Measurements from ENCODE around the gene ST7.

The ST7 gene

DNA sequence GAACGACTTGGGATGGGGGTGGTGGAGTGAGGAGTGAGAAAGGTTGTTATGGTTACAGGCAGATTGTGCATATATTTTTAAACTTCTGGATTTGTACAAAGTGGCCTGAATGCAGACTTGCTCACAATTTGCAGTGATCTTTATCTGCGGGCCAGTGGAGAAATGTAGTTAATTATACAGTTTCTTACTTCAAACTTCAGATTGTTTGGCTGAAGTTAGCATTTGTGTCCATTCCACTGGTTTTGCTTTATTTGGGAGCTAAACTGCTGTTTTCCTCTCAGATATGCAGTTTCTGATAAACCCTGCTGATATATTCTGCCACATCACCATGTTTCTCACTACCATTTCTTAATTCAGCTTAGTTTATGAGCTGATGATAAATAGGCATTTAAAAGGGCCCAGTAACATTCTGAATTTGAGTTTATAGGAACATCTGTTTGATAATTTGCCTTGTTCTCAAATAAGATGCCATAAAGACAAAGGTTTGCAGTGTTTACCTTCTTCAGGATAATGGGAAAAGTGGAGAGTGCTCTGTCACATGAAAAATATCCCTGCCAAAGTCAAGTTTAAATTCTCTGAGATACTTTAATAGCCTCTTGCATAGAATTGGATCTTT, 170.1 kb downstream of the ST7 start:
- no peaks in the 10 kb centered on the region for H3K9me3 ChIP-seq (ENCODE audit: control insufficient read depth, insufficient read depth, low read length)
- H3K4me1 ChIP-seq (ENCODE audit: control insufficient read depth, insufficient read depth, low read length), result no peaks in the 10 kb centered on the region
- H3K27ac ChIP-seq (ENCODE audit: low read length), result no peak overlapping the region
- DNase-seq (ENCODE audit: low read depth, low spot score), result no peak
- no peaks in the 10 kb centered on the region for H3K27me3 ChIP-seq (ENCODE audit: control insufficient read depth, insufficient read depth, low read length)
- H3K36me3 ChIP-seq (ENCODE audit: control insufficient read depth, insufficient read depth, low read length), result no peaks in the 10 kb centered on the region
- WGBS (ENCODE audit: insufficient coverage, insufficient read length), result no CpG with 5 or more reads among the region's 2 CpGs
- no peak overlapping the region for H3K4me3 ChIP-seq (ENCODE audit: low read length)

DNA sequence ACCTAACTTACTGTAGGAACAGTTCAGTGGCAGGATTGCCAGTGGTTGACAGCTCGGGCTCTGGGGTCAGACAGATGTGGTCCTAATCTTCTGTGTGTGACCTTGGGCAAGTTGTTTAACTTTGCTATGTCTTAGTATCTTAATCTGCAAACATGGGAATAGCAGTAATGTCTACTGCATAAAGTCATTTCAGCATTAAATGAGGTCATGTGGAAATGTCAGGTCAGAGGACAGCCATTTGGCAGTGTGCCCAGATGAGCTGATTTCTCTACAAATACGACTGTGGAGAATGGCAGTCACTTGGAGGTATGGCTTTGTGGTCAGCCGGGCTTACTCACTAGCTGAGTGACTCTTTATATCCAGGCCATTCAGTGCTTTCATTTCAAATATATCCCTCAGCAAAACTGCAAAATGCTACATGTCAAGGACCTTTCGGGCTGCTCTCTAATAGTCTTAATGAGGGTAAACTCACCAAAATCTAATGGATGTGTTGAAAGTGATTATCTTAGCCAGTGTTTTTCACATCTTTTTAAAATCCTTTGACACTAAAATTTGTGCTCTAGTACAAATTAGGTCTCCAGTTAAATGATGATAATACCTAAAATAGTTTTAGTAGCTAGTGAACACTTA, 171.4 kb downstream of the ST7 start:
- WGBS (ENCODE audit: insufficient coverage, insufficient read length), result no CpG with 5 or more reads among the region's 4 CpGs
- no peak overlapping the region for H3K4me3 ChIP-seq (ENCODE audit: low read length)
- H3K4me1 ChIP-seq (ENCODE audit: control insufficient read depth, insufficient read depth, low read length), result no peaks in the 10 kb centered on the region
- H3K27ac ChIP-seq (ENCODE audit: low read length), result no peak overlapping the region
- H3K27me3 ChIP-seq (ENCODE audit: control insufficient read depth, insufficient read depth, low read length), result no peaks in the 10 kb centered on the region
- no peaks in the 10 kb centered on the region for H3K9me3 ChIP-seq (ENCODE audit: control insufficient read depth, insufficient read depth, low read length)
- no peaks in the 10 kb centered on the region for H3K36me3 ChIP-seq (ENCODE audit: control insufficient read depth, insufficient read depth, low read length)
- DNase-seq (ENCODE audit: low read depth, low spot score), result no peak

DNA sequence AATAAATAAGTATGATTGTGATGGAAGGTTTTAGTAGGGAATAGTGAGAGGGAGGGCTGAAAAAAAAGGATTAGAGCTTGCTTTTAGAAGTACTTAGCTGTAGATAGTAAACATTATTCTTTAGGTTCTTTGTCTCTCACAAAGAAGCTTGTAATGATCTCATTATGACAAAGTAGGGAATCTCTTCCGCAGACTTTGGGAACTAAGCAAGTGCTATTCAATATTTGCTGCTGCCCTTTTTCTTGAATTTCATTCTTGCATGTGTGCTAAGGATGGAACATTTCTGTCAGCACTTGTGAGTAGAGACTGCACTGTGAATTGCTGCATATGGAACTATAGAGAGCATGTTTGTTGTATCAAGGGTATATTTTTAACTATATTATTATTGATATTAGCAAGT, 173.4 kb downstream of the ST7 start:
- H3K36me3 ChIP-seq (ENCODE audit: control insufficient read depth, insufficient read depth, low read length), result no peaks in the 10 kb centered on the region
- no peak overlapping the region for H3K27ac ChIP-seq (ENCODE audit: low read length)
- no peaks in the 10 kb centered on the region for H3K27me3 ChIP-seq (ENCODE audit: control insufficient read depth, insufficient read depth, low read length)
- H3K9me3 ChIP-seq (ENCODE audit: control insufficient read depth, insufficient read depth, low read length), result no peaks in the 10 kb centered on the region
- H3K4me3 ChIP-seq (ENCODE audit: low read length), result no peak overlapping the region
- no peak for DNase-seq (ENCODE audit: low read depth, low spot score)
- WGBS (ENCODE audit: insufficient coverage, insufficient read length), result no CpG with 5 or more reads among the region's 1 CpG
- H3K4me1 ChIP-seq (ENCODE audit: control insufficient read depth, insufficient read depth, low read length), result no peaks in the 10 kb centered on the region

DNA sequence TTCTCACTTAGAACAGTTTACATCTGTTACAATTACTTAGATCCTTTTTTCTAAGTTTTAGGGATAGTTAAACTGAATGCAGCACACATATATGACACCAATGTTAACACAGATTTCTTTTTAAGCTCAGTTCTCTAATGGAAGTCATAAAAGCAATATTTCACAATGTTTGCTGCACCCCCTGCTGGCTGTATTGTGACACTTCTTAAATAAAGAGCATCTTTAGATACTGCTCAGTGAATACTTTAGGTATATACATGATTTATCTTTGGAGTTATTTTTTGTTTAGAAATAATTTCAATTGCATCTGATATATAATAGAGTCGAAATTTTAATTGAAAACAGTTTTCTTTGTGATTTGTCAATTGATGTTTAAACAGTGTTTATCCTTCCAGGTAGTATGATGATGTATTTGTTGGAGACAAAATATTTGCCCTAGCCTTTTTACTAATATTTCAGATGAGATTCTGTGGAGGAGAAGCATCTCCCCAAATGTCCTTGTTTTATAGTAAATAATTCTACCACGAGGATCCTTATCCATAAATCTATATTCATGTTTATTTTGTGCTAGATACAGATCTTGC, 174.4 kb downstream of the ST7 start:
- no peaks in the 10 kb centered on the region for H3K9me3 ChIP-seq (ENCODE audit: control insufficient read depth, insufficient read depth, low read length)
- H3K4me1 ChIP-seq (ENCODE audit: control insufficient read depth, insufficient read depth, low read length), result no peaks in the 10 kb centered on the region
- no peak overlapping the region for H3K4me3 ChIP-seq (ENCODE audit: low read length)
- no peaks in the 10 kb centered on the region for H3K27me3 ChIP-seq (ENCODE audit: control insufficient read depth, insufficient read depth, low read length)
- WGBS (ENCODE audit: insufficient coverage, insufficient read length), result 100% methylated on average over 1 of the region's 2 CpGs
- H3K36me3 ChIP-seq (ENCODE audit: control insufficient read depth, insufficient read depth, low read length), result no peaks in the 10 kb centered on the region
- no peak for DNase-seq (ENCODE audit: low read depth, low spot score)
- no peak overlapping the region for H3K27ac ChIP-seq (ENCODE audit: low read length)

DNA sequence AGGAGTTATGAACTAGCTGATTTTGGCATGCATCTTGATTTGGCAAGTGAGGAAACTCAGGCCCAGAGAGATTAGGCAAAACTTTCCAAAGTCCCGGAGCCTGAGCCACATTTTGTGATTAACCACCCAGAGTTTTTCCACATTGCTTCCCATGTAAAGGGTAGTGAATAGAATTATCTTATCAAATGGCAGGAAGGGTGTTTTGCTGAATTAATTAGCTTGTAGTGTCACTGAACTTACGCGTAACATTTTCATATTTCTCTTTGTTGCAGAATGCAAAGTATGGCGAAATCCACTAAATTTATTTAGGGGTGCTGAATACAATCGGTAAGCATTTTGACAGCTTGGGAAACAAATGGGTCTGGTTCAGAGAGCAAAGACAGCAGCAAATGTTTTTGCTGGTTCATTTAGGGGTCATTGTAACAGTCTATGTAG, 176.2 kb downstream of the ST7 start:
- no CpG with 5 or more reads among the region's 5 CpGs for WGBS (ENCODE audit: insufficient coverage, insufficient read length)
- Histone ChIP-seq H3K4me3 (ENCODE audit: low read length) (no peak overlapping the region), H3K9me3 (ENCODE audit: control insufficient read depth, insufficient read depth, low read length) (no peaks in the 10 kb centered on the region), H3K27me3 (ENCODE audit: control insufficient read depth, insufficient read depth, low read length) (no peaks in the 10 kb centered on the region), H3K36me3 (ENCODE audit: control insufficient read depth, insufficient read depth, low read length) (no peaks in the 10 kb centered on the region), H3K27ac (ENCODE audit: low read length) (no peak overlapping the region), H3K4me1 (ENCODE audit: control insufficient read depth, insufficient read depth, low read length) (no peaks in the 10 kb centered on the region; the same call in 1 of the 2 replicates)
- DNase-seq (ENCODE audit: low read depth, low spot score), result no peak

DNA sequence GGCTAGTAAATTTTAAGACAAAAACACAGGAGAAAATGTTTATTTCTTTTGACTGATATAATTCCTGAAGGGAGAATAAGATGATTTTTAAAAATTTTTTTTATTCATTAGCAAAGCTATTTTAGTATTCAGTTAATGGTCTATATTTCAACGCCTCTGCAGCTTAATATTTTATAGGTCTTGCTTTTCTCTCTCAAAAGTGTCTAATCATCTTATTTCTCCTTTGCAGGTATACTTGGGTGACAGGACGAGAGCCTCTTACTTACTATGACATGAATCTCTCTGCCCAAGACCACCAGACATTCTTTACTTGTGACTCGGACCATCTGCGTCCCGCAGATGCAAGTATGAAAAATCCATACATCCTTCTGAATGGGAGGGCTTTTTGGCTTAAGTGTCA, 177.0 kb downstream of the ST7 start:
- no peaks in the 10 kb centered on the region; the same call in 1 of the 2 replicates for H3K4me1 ChIP-seq (ENCODE audit: control insufficient read depth, insufficient read depth, low read length)
- H3K27ac ChIP-seq (ENCODE audit: low read length), result no peak overlapping the region
- DNase-seq (ENCODE audit: low read depth, low spot score), result no peak
- no peaks in the 10 kb centered on the region for H3K27me3 ChIP-seq (ENCODE audit: control insufficient read depth, insufficient read depth, low read length)
- no peaks in the 10 kb centered on the region for H3K9me3 ChIP-seq (ENCODE audit: control insufficient read depth, insufficient read depth, low read length)
- H3K4me3 ChIP-seq (ENCODE audit: low read length), result no peak overlapping the region
- no CpG with 5 or more reads among the region's 5 CpGs for WGBS (ENCODE audit: insufficient coverage, insufficient read length)
- no peaks in the 10 kb centered on the region for H3K36me3 ChIP-seq (ENCODE audit: control insufficient read depth, insufficient read depth, low read length)

DNA sequence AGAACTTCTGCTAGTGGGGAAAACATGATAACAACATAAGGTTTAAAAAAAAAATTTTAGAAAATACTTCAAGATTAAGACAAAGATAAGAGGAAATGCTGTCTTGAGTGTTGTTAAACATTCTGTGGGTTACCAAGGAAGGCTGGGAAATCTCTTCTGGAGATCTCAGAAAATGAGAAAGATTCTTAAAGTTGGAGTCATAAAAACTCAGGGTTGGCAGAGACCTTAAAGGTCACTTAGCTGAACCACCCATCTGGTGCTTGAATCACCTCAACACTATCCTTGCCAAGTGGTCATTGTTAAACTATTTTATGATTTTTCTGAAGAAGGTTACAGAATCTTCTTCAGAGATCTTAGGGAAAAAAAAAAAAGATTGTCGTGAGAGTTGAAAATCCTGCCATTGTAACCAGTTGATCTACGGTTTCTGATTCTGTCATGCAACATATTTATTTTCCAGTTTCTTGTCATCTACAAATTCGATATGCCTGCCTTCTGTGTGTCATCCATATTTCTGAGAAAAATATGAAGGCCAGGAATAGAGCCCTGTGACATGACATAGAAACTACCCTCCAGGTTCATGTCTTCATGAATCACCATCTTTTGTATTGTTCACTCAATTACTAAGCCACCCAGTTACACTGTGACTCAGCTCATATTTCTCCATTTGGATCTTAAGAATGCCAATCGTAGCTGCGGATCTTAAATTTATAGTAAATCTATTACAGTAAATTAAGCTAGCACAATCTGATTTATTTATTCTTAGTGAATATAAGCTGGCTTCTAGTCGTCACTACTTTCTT, 179.2 kb downstream of the ST7 start:
- Histone ChIP-seq H3K36me3 (ENCODE audit: control insufficient read depth, insufficient read depth, low read length) (no peaks in the 10 kb centered on the region), H3K4me1 (ENCODE audit: control insufficient read depth, insufficient read depth, low read length) (no peaks in the 10 kb centered on the region; the same call in 1 of the 2 replicates), H3K9me3 (ENCODE audit: control insufficient read depth, insufficient read depth, low read length) (no peaks in the 10 kb centered on the region), H3K27ac (ENCODE audit: low read length) (no peak overlapping the region), H3K27me3 (ENCODE audit: control insufficient read depth, insufficient read depth, low read length) (no peaks in the 10 kb centered on the region), H3K4me3 (ENCODE audit: low read length) (no peak overlapping the region)
- no CpG with 5 or more reads among the region's 6 CpGs for WGBS (ENCODE audit: insufficient coverage, insufficient read length)
- DNase-seq (ENCODE audit: low read depth, low spot score), result no peak

DNA sequence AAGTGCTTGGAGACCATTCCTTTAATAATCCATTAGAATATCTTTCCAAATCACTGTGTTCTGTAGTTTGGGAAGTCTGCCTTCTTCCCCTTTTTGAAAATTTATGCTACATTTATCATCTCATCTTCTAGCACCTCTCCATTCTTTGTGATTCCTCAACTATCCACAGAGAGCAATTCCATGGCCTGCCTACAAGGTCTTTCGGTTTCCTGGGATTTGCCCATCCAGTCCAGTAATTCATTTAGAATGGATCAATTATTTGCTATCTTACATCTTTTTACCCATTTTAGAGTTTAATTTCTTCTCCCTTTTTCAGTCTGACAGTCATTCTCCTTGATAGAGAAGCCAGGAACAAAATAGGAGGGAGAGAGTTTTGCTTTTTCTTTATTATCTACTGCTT, 179.8 kb downstream of the ST7 start:
- Histone ChIP-seq H3K27ac (ENCODE audit: low read length) (no peak overlapping the region), H3K4me3 (ENCODE audit: low read length) (no peak overlapping the region), H3K9me3 (ENCODE audit: control insufficient read depth, insufficient read depth, low read length) (no peaks in the 10 kb centered on the region), H3K4me1 (ENCODE audit: control insufficient read depth, insufficient read depth, low read length) (peaks cover 1% of the 10 kb centered on the region; the same call in 1 of the 2 replicates), H3K36me3 (ENCODE audit: control insufficient read depth, insufficient read depth, low read length) (no peaks in the 10 kb centered on the region), H3K27me3 (ENCODE audit: control insufficient read depth, insufficient read depth, low read length) (no peaks in the 10 kb centered on the region)
- no peak for DNase-seq (ENCODE audit: low read depth, low spot score)
- no CpG with 5 or more reads among the region's 1 CpG for WGBS (ENCODE audit: insufficient coverage, insufficient read length)

DNA sequence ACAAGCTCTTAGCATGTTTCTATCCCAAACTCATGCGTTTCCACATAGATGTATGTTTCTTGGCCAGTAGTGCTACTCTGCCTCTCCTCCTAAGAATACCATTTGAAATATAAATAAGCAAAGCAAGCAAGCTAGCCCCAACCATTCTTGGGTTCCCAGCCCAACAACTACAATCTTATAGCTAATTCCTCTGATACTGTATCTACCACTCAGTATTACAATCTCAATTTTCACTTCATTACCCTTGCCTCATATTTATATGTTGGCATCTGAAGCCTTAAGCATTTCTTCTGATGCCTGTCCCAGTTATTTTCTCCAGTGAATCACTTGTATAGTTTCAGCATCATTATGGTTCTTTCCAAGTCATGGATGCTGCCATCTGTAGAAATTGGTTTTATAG, 181.1 kb downstream of the ST7 start:
- peaks cover 3% of the 10 kb centered on the region; the same call in 1 of the 2 replicates for H3K4me1 ChIP-seq (ENCODE audit: control insufficient read depth, insufficient read depth, low read length)
- no peaks in the 10 kb centered on the region for H3K36me3 ChIP-seq (ENCODE audit: control insufficient read depth, insufficient read depth, low read length)
- H3K9me3 ChIP-seq (ENCODE audit: control insufficient read depth, insufficient read depth, low read length), result no peaks in the 10 kb centered on the region
- H3K4me3 ChIP-seq (ENCODE audit: low read length), result no peak overlapping the region
- H3K27ac ChIP-seq (ENCODE audit: low read length), result no peak overlapping the region
- H3K27me3 ChIP-seq (ENCODE audit: control insufficient read depth, insufficient read depth, low read length), result no peaks in the 10 kb centered on the region
- no peak for DNase-seq (ENCODE audit: low read depth, low spot score)
- no CpG with 5 or more reads among the region's 1 CpG for WGBS (ENCODE audit: insufficient coverage, insufficient read length)

DNA sequence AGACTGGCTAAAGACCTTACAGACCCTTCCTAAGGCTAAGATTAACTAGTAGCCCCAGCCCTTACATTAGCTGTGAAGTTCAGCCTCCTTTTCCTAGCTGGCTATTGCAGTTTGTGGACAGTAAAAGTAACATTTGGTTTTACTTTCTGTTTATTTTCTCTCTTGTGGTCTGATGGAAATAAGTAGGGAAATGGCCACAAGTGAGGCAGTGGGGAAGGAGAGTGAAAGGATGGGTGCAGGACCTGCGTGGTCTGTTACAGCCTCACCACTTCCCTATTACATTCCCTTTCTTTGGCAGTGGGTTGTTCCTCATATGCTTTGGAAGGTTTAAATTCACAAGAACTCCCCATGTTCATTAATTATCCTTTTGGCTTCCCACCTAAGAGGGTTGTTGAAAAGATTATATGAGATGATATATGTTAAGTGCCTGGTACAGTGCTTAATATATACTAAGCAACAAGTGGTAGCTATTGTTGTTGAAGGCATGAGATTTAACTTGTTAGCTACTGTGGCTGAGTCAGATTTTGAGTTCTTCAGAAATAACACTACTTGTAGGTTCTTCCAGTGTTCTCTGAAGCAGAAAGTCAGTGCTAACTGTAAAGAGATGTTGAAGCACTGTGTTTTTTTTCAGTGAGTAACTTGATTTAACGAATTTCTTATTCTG, 181.7 kb downstream of the ST7 start:
- WGBS (ENCODE audit: insufficient coverage, insufficient read length), result no CpG with 5 or more reads among the region's 2 CpGs
- Histone ChIP-seq H3K36me3 (ENCODE audit: control insufficient read depth, insufficient read depth, low read length) (no peaks in the 10 kb centered on the region), H3K27me3 (ENCODE audit: control insufficient read depth, insufficient read depth, low read length) (no peaks in the 10 kb centered on the region), H3K9me3 (ENCODE audit: control insufficient read depth, insufficient read depth, low read length) (no peaks in the 10 kb centered on the region), H3K4me3 (ENCODE audit: low read length) (no peak overlapping the region), H3K4me1 (ENCODE audit: control insufficient read depth, insufficient read depth, low read length) (peaks cover 4% of the 10 kb centered on the region; the same call in 1 of the 2 replicates), H3K27ac (ENCODE audit: low read length) (no peak overlapping the region)
- DNase-seq (ENCODE audit: low read depth, low spot score), result no peak

Data from iPS DF 6.9 (cell line).